WTC11 (cell line): ENCODE results near the gene LRIG1. TPM values are rescaled to one million over a fixed set of nuclear protein-coding genes. Genes with fewer than 3 reads are reported as not detected.

Experiments used
- ATAC-seq: fragments of 200-7000 bp; cut with Tn5 transposase; 2 replicates; pipeline ENCODE4 v1.10.0; 2021; ENCODE audit warnings: mild to moderate bottlenecking, moderate library complexity
- CTCF ChIA-PET: fragments of 300-600 bp; sonication (Branson Sonifier 250); formaldehyde crosslinking; loops from one replicate; lab custom pipeline; 2021; ENCODE audit warnings: antibody characterized with exemption; lab: Charles Lee
- POLR2A ChIA-PET: fragments of 350-600 bp; sonication (Branson Sonifier 250); formaldehyde crosslinking; loops from one replicate; lab custom pipeline; 2021; ENCODE audit warnings: antibody characterized with exemption; lab: Charles Lee
- DNase-seq: peaks from one replicate; pipeline ENCODE4 v3.0.0; 2021; ENCODE audit warnings: low spot score
- H3K27ac Mint-ChIP-seq: 2 replicates; pipeline ENCODE4 v1.8.0; 2021; ENCODE audit warnings: mixed read lengths
- H3K27me3 Mint-ChIP-seq: 2 replicates; pipeline ENCODE4 v1.8.0; 2021; ENCODE audit warnings: low read depth, mild to moderate bottlenecking, moderate library complexity, mixed read lengths
- H3K36me3 Mint-ChIP-seq: 2 replicates; pipeline ENCODE4 v1.8.0; 2021; ENCODE audit warnings: mixed read lengths
- H3K4me1 Mint-ChIP-seq: 2 replicates; pipeline ENCODE4 v1.8.0; 2022; ENCODE audit warnings: mixed read lengths
- H3K4me3 Mint-ChIP-seq: 2 replicates; pipeline ENCODE4 v1.8.0; 2021; ENCODE audit warnings: mild to moderate bottlenecking, moderate library complexity, mixed read lengths
- H3K9me3 Mint-ChIP-seq: 2 replicates; pipeline ENCODE4 v1.8.0; 2021; ENCODE audit warnings: mixed read lengths
- ERG ChIP-seq: fragments of 250-450 bp; sonication (Bioruptor Pico); IDR thresholded peaks from 2 replicates; pipeline ENCODE4 v1.8.0; 2021; ENCODE audit warnings: mild to moderate bottlenecking
- GABPB1 ChIP-seq: sonication (generic); formaldehyde crosslinking; IDR thresholded peaks from 2 replicates; pipeline ENCODE4 v1.8.1; 2023; ENCODE audit warnings: mild to moderate bottlenecking, missing genetic modification reagents
- GTF2I ChIP-seq: fragments of 250-450 bp; sonication (Bioruptor Pico); conservative IDR thresholded peaks from 2 replicates; pipeline ENCODE4 v1.4.0; 2021; ENCODE audit warnings: mild to moderate bottlenecking
- HMGA2 ChIP-seq: fragments of 250-450 bp; sonication (Bioruptor Pico); IDR thresholded peaks from 2 replicates; pipeline ENCODE4 v1.4.0; 2021; ENCODE audit warnings: mild to moderate bottlenecking, moderate library complexity
- KAT7 ChIP-seq: sonication (generic); formaldehyde crosslinking; IDR thresholded peaks from 2 replicates; pipeline ENCODE4 v1.8.1; 2023; ENCODE audit warnings: missing genetic modification reagents, mild to moderate bottlenecking, borderline replicate concordance
- NFATC4 ChIP-seq: fragments of 250-450 bp; sonication (Bioruptor Pico); IDR thresholded peaks from 2 replicates; pipeline ENCODE4 v1.9.0; 2021; ENCODE audit warnings: mild to moderate bottlenecking
- NR3C1 ChIP-seq: sonication (generic); formaldehyde crosslinking; conservative IDR thresholded peaks from 2 replicates; pipeline ENCODE4 v1.8.1; 2023; ENCODE audit warnings: low read depth, mild to moderate bottlenecking, missing genetic modification reagents
- PRDM15 ChIP-seq: sonication (generic); formaldehyde crosslinking; IDR thresholded peaks from 2 replicates; pipeline ENCODE4 v1.8.0; 2022; ENCODE audit warnings: missing genetic modification reagents
- PREB ChIP-seq: sonication (generic); formaldehyde crosslinking; IDR thresholded peaks from 2 replicates; pipeline ENCODE4 v1.8.1; 2022; ENCODE audit warnings: mild to moderate bottlenecking, missing genetic modification reagents, moderate library complexity, borderline replicate concordance
- RELA ChIP-seq: sonication (generic); formaldehyde crosslinking; IDR thresholded peaks from 2 replicates; pipeline ENCODE4 v1.8.1; 2022; ENCODE audit warnings: missing genetic modification reagents, mild to moderate bottlenecking, borderline replicate concordance
- RORB ChIP-seq: fragments of 250-450 bp; sonication (Bioruptor Pico); IDR thresholded peaks from 2 replicates; pipeline ENCODE4 v1.9.0; 2021; ENCODE audit warnings: mild to moderate bottlenecking
- STAT6 ChIP-seq: sonication (generic); formaldehyde crosslinking; conservative IDR thresholded peaks from 2 replicates; pipeline ENCODE4 v1.8.1; 2023; ENCODE audit warnings: mild to moderate bottlenecking, low read depth, missing genetic modification reagents, moderate library complexity
- USF1 ChIP-seq: sonication (generic); formaldehyde crosslinking; IDR thresholded peaks from 2 replicates; pipeline ENCODE4 v1.8.0; 2022; ENCODE audit warnings: mild to moderate bottlenecking, missing genetic modification reagents
- ZBTB43 ChIP-seq: sonication (generic); formaldehyde crosslinking; IDR thresholded peaks from 2 replicates; pipeline ENCODE4 v1.8.1; 2023; ENCODE audit warnings: mild to moderate bottlenecking, missing genetic modification reagents
- ZNF263 ChIP-seq: sonication (generic); formaldehyde crosslinking; IDR thresholded peaks from 2 replicates; pipeline ENCODE4 v1.8.1; 2022; ENCODE audit warnings: low read depth, mild to moderate bottlenecking, moderate library complexity, missing genetic modification reagents
- ZNF317 ChIP-seq: sonication (generic); formaldehyde crosslinking; IDR thresholded peaks from 2 replicates; pipeline ENCODE4 v1.8.1; 2023; ENCODE audit warnings: low read depth, mild to moderate bottlenecking, moderate library complexity, missing genetic modification reagents, borderline replicate concordance
- ZNF396 ChIP-seq: fragments of 250-450 bp; sonication (Bioruptor Pico); IDR thresholded peaks from 2 replicates; pipeline ENCODE4 v1.8.0; 2021; ENCODE audit warnings: mild to moderate bottlenecking, moderate library complexity, borderline replicate concordance
- total RNA-seq: library from RNA; stranded (reverse); gene quantifications from 3 replicates; pipeline ENCODE4 v1.2.3, GENCODE V29; 2021

Gene LRIG1
- total RNA-seq, 1 experiment from 2014 or later, result 105 TPM

GRCh38 chr3:66469220-66469640 lies 31.6 kb downstream of the LRIG1 start:
- Mint-ChIP-seq H3K9me3 (no peaks in the 10 kb centered on the region), H3K4me1 (peaks cover 47% of the 10 kb centered on the region), H3K27me3 (no peaks in the 10 kb centered on the region), H3K27ac (peak overlapping the region; percentile 14), H3K36me3 (no peaks in the 10 kb centered on the region), H3K4me3 (no peak overlapping the region)
- ChIA-PET CTCF (interaction anchor here (0.6 to 1.0 kb wide), 2 partner anchors 61 to 233 kb away, joined by 3 to 4 read pairs; no protein-coding TSS in a partner anchor), POLR2A (no interaction called here)
- no peak for TF ChIP-seq NFATC4 (CRISPR knock-in tag)
- no peak for TF ChIP-seq NR3C1 (CRISPR knock-in tag)
- no peak for TF ChIP-seq RELA (CRISPR knock-in tag)
- no peak for TF ChIP-seq ZBTB43 (CRISPR knock-in tag)
- no peak for TF ChIP-seq ZNF396 (CRISPR knock-in tag)
- TF ChIP-seq GABPB1, result no peak
- TF ChIP-seq PRDM15 (CRISPR knock-in tag), result no peak
- TF ChIP-seq USF1 (CRISPR knock-in tag), result no peak
- TF ChIP-seq RORB, result no peak
- no peak for TF ChIP-seq ERG
- no peak for TF ChIP-seq KAT7 (CRISPR knock-in tag)
- no peak for TF ChIP-seq STAT6 (CRISPR knock-in tag)
- no peak for TF ChIP-seq HMGA2
- ATAC-seq (no peak), DNase-seq (no peak)

- TF ChIP-seq ZNF263 (CRISPR knock-in tag) (no peak), GTF2I (CRISPR knock-in tag) (no peak), ZNF317 (CRISPR knock-in tag) (no peak), PREB (no peak)
- Mint-ChIP-seq H3K36me3 (no peaks in the 10 kb centered on the region), H3K9me3 (no peaks in the 10 kb centered on the region), H3K27ac (peak overlapping the region; percentile 43), H3K27me3 (no peaks in the 10 kb centered on the region), H3K4me3 (no peak overlapping the region), H3K4me1 (peaks cover 57% of the 10 kb centered on the region)
- ATAC-seq (no peak), DNase-seq (no peak)
- CTCF ChIA-PET, result no interaction called here
- POLR2A ChIA-PET, result no interaction called here
These were observed 32.7 kb downstream of the LRIG1 start for GRCh38 chr3:66467996-66468735.
